Activated CD8-positive, alpha-beta memory T cell treated with anti-CD3 and anti-CD28 coated beads, Interleukin-2, amount 10 ng/mL, durations not matched to agents 7 days and 5 days (primary cell): ENCODE data around the gene LRRC74A. TPM values are rescaled to one million over a fixed set of nuclear protein-coding genes. Genes with fewer than 3 reads are reported as not detected.

Experiments
- ATAC-seq: fragments of 150-1000 bp; cut with Tn5 transposase; one replicate; pipeline ENCODE4 v1.10.0; 2021; ENCODE audit warnings: moderate library complexity
- CTCF ChIA-PET: fragments of 350-600 bp; sonication (Branson Sonifier 250); formaldehyde crosslinking; loops from one replicate; lab custom pipeline; 2021; ENCODE audit warnings: antibody characterized with exemption; lab: Charles Lee
- DNase-seq: peaks from one replicate; pipeline ENCODE4 v3.0.0-alpha.2; 2020
- H3K27ac Mint-ChIP-seq: one replicate; pipeline ENCODE4 v1.8.0; 2021; ENCODE audit warnings: mild to moderate bottlenecking, mixed read lengths
- H3K27me3 Mint-ChIP-seq: one replicate; pipeline ENCODE4 v1.8.0; 2021; ENCODE audit warnings: mixed read lengths
- H3K36me3 Mint-ChIP-seq: one replicate; pipeline ENCODE4 v1.8.0; 2021; ENCODE audit warnings: mild to moderate bottlenecking, mixed read lengths
- H3K4me1 Mint-ChIP-seq: one replicate; pipeline ENCODE4 v1.8.0; 2021; ENCODE audit warnings: mixed read lengths
- H3K4me3 Mint-ChIP-seq: one replicate; pipeline ENCODE4 v1.8.0; 2021; ENCODE audit warnings: mild to moderate bottlenecking, moderate library complexity, mixed read lengths
- H3K9me3 Mint-ChIP-seq: one replicate; pipeline ENCODE4 v1.8.0; 2022; ENCODE audit warnings: low read depth, mixed read lengths
- total RNA-seq, 2 experiments: library from RNA; stranded (reverse); gene quantifications; one replicate each; pipeline ENCODE4 v1.2.3, GENCODE V29; 2021

Gene LRRC74A
- total RNA-seq, 2 experiments from 2014 or later: not detected

DNA sequence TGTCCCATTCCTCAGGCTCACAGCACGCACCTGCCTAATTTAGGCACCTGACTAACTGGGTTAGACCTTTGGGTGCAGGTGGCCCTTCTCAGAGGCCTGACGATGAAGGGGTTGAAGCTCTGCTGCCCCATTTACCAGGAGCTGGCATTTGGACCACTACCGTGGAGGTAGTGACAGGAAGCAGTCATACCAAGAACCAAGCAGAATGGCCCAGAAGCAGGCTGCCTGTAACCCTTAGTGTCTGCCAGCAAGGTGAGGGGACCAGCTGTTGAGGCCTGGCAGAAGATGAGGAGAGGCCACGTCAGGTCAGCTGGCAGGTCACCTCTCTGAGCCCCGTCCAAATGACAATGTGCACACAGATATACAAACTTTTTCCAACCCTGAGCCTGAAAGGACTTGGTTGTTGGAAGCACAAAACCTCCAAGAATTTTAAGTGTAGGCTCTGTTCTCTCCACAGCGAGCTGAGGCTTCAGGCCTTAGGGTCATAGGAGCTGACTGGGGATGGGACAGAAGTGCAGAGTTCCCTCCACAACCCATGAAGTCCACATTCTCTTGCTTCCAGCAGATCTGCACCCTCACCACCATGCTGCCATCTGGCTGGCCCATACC lies 41.8 kb upstream of the LRRC74A start:
- CTCF ChIA-PET: interaction anchor here (0.5 to 5.9 kb wide), 19 partner anchors 8 to 673 kb away, joined by 3 to 83 read pairs (median 5); partner anchors contain the start of genes ANGEL1 and VASH1
- Mint-ChIP-seq H3K27me3 (no peaks in the 10 kb centered on the region), H3K4me3 (no peak overlapping the region), H3K27ac (no peak overlapping the region), H3K9me3 (no peaks in the 10 kb centered on the region), H3K4me1 (peaks cover 42% of the 10 kb centered on the region), H3K36me3 (peaks cover 2% of the 10 kb centered on the region)
- ATAC-seq (peak; percentile 11), DNase-seq (peak; percentile 39)

DNA sequence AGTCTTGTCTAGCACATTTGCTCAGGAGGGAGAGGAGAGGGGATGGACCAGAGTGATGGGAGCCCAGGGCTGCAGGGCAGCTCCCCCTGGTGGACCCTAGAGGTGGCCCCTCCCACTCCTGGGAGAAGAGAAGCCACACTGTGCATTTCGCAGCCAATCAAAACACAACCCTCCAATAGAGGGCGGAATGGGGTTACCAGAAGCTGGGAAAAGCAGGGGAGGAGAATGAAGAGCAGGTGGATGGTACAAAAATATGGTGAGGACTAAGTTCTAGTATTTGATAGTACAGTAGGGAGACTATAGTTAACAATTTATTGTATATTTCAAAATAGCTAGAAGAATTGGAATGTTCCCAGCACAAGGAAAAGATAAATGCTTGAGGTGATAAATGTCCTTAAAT lies 41.3 kb upstream of the LRRC74A start:
- Mint-ChIP-seq H3K9me3 (no peaks in the 10 kb centered on the region), H3K27ac (no peak overlapping the region), H3K27me3 (no peaks in the 10 kb centered on the region), H3K4me3 (no peak overlapping the region), H3K36me3 (peaks cover 2% of the 10 kb centered on the region), H3K4me1 (peaks cover 42% of the 10 kb centered on the region)
- DNase-seq (peak; percentile 73), ATAC-seq (peak; percentile 84)
- CTCF ChIA-PET: interaction anchor here (0.5 to 5.9 kb wide), 18 partner anchors 9 to 673 kb away, joined by 3 to 83 read pairs (median 5); partner anchors contain the start of genes ANGEL1 and VASH1

DNA sequence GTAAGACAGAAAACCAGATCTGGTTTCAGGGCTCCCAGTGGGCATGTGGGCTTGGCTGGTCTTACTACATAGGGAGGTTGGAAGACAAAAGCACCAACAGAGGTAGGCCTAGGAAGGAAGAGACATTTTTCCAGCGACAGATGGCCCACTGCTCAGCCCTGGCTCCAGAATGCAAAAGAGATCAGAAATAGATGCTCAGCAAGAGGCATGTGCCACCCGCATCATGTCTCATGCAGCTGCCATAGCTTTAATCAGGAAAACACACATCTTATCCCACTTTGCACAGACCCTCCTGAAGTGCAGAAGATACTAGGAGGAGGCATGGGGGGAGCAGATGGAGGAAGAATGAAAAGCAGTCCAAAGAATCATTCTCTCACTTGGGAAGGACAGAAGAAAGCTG lies 39.6 kb upstream of the LRRC74A start:
- DNase-seq (no peak), ATAC-seq (no peak)
- Mint-ChIP-seq H3K4me1 (peaks cover 33% of the 10 kb centered on the region), H3K36me3 (peaks cover 6% of the 10 kb centered on the region), H3K9me3 (no peaks in the 10 kb centered on the region), H3K27me3 (no peaks in the 10 kb centered on the region), H3K27ac (no peak overlapping the region), H3K4me3 (no peak overlapping the region)
- CTCF ChIA-PET: interaction anchor here (1.1 kb wide), 1 partner anchor 76 kb away, joined by 3 read pairs; no protein-coding TSS in a partner anchor

DNA sequence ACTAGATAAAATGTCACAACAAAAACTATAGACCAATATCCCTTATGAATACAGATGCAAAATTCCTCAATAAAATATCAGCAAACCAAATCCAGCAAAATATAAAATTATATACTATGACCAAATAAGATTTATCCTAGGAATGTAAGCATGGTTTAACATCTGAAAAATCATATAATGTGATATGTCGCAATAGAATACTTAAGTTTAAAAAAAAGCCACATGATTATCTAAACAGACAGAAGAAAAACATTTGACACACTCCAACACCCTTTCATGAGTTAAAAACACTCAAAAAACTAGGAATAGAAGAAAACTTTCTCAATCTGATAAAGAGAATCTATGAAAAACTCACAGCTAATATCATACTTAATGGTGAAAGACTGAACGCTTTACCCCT lies 33.8 kb upstream of the LRRC74A start:
- H3K36me3 Mint-ChIP-seq: peaks cover 4% of the 10 kb centered on the region
- H3K4me3 Mint-ChIP-seq: no peak overlapping the region
- no peak for ATAC-seq

DNA sequence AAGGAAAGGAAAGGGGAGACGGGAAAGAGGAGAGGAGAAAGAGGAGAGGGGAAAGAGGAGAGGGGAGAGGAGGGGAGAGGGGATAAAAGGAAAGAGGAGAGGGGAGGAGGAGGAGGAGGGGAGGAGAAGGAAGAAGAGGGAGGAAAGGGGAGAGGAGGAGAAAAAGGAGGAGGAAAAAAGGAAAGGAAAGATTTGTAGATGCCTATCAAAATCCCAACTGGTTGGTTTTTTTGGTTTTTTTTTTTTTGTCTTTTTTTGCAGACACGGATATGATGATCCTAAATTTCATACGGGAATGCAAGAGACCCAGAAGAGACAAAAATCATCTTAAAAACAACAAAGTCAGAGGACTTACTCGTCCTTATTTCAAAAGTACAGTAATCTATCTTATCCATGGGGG lies 32.9 kb upstream of the LRRC74A start:
- H3K9me3 Mint-ChIP-seq: no peaks in the 10 kb centered on the region
- no peak overlapping the region for H3K4me3 Mint-ChIP-seq
- DNase-seq: no peak
- H3K27ac Mint-ChIP-seq: no peak overlapping the region
- H3K4me1 Mint-ChIP-seq: no peaks in the 10 kb centered on the region
- H3K27me3 Mint-ChIP-seq: no peaks in the 10 kb centered on the region
- H3K36me3 Mint-ChIP-seq: peaks cover 4% of the 10 kb centered on the region
- CTCF ChIA-PET: interaction anchor here (1.1 kb wide), 1 partner anchor 9 kb away, joined by 4 read pairs; no protein-coding TSS in a partner anchor
- no peak for ATAC-seq

More for the DNA sequence above, 33.8 kb upstream of the LRRC74A start:
- Mint-ChIP-seq H3K27me3 (no peaks in the 10 kb centered on the region), H3K27ac (no peak overlapping the region), H3K4me1 (no peaks in the 10 kb centered on the region), H3K9me3 (no peaks in the 10 kb centered on the region)
- CTCF ChIA-PET: no interaction called here
- DNase-seq: no peak

DNA sequence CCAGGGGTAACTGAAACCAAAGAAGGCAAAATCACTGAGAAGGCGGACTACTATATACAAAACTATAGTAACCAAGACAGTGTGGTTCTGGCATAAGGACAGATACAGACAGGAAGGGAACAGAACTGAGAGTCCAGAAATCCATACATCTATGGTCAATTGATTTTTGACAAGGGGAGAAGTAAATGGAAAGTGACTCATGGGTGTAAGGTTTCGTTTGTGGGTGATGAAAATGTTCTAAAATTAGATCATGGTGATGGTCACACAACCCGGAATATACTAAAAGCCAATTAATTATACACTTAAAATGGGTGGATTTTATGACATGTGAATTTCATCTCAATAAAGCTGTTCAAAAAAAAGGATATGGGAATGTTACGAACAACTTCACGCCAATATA lies 32.3 kb upstream of the LRRC74A start:
- DNase-seq: no peak
- Mint-ChIP-seq H3K36me3 (peaks cover 5% of the 10 kb centered on the region), H3K27ac (no peak overlapping the region), H3K4me3 (no peak overlapping the region), H3K27me3 (no peaks in the 10 kb centered on the region), H3K4me1 (no peaks in the 10 kb centered on the region), H3K9me3 (no peaks in the 10 kb centered on the region)
- CTCF ChIA-PET: interaction anchor here (1.1 kb wide), 1 partner anchor 9 kb away, joined by 4 read pairs; no protein-coding TSS in a partner anchor
- ATAC-seq: no peak

DNA sequence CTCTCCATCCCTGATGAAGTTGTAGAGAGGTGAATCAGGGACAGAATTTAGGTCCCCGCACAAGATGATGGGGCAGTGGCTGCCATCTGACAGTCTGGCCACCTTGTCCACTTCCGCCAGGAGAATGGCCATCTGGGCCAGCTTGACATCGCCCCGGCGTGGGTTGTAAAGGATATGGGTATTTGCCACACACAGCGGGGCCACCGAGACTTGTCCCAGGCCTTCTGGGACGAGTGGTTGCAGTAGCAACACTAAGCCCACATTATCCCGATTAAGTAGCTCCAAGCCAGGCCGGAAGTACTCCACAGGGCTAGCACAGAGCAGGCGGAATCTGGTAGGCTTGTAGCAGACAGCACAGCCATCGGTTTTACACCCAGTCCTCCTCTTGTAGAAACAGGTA lies 19.8 kb upstream of the LRRC74A start:
- no peak for DNase-seq
- Mint-ChIP-seq H3K4me1 (peaks cover 14% of the 10 kb centered on the region), H3K4me3 (no peak overlapping the region), H3K27ac (no peak overlapping the region), H3K9me3 (no peaks in the 10 kb centered on the region), H3K27me3 (no peaks in the 10 kb centered on the region), H3K36me3 (peaks cover 19% of the 10 kb centered on the region)
- no peak for ATAC-seq
- CTCF ChIA-PET: interaction anchor here (1.6 to 2.3 kb wide), 3 partner anchors 21 to 97 kb away, joined by 5 to 8 read pairs (median 7); no protein-coding TSS in a partner anchor

DNA sequence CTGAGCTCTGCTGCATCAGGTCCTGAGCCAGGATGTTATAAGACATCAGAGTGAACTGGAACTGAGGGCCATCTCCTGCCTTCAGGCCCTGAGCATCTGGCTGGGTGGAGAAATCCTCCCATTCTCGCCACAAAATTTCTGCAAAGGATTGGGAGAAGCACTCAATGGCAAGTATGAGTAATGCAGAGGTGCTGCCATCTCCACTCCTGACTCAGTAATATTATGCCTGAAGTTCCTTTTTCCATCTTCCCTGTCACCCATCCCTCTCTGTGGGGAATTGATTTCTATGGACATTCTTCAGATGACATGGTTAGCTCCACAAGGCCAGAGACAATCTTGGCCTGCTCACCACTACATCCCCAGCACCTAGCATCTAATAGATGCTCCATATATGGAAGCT lies 18.2 kb upstream of the LRRC74A start:
- H3K4me1 Mint-ChIP-seq: peaks cover 21% of the 10 kb centered on the region
- DNase-seq (no peak), ATAC-seq (no peak)
- CTCF ChIA-PET: interaction anchor here (0.9 to 2.3 kb wide), 2 partner anchors 99 to 263 kb away, joined by 3 to 8 read pairs; no protein-coding TSS in a partner anchor
- no peaks in the 10 kb centered on the region for H3K27me3 Mint-ChIP-seq
- peaks cover 10% of the 10 kb centered on the region for H3K36me3 Mint-ChIP-seq
- no peaks in the 10 kb centered on the region for H3K9me3 Mint-ChIP-seq
- no peak overlapping the region for H3K27ac Mint-ChIP-seq
- no peak overlapping the region for H3K4me3 Mint-ChIP-seq

DNA sequence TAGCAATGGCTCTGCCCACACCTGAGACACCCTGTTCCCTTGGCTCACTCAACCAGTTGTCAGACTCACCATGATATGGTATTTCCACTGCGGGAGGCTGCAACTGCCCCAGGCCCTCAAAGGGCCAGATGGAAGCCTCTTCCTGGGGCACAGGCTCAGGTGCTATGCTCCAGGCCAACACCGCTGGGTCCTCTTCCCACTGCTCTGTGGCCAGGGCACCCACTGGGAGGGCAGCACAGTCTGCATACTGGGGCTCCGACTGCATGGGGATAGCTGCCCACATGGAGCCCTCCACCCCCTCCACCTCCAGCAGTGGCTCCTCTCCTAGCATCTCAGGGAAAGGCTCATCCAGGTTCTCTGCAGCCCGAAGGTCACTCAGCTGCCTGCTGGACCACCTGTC lies 17.2 kb upstream of the LRRC74A start:
- Mint-ChIP-seq H3K9me3 (no peaks in the 10 kb centered on the region), H3K4me3 (no peak overlapping the region), H3K4me1 (peaks cover 20% of the 10 kb centered on the region), H3K27ac (no peak overlapping the region), H3K36me3 (peaks cover 3% of the 10 kb centered on the region), H3K27me3 (no peaks in the 10 kb centered on the region)
- CTCF ChIA-PET: interaction anchor here (1.0 to 5.4 kb wide), 2 partner anchors 9 to 99 kb away, joined by 3 to 43 read pairs; no protein-coding TSS in a partner anchor
- ATAC-seq (no peak), DNase-seq (no peak)

DNA sequence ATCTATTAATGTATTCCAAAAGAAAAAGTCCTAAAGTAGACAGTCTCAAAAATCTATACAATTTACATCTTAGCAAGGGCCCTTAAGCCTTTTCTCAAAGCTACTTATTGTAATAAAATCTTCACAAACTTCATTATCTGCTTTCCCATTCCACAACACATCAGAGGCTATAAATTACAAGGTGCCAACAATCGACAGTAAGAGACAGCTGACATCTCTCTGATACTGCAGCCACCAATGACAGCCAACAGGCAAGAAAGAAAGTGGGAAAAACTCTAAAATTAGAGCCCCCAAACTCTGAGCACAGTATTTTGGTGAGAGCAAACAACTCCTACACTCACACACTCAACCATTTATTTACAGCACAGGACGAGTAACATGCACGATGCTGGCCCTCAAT lies 15.7 kb upstream of the LRRC74A start:
- Mint-ChIP-seq H3K36me3 (no peaks in the 10 kb centered on the region), H3K27me3 (no peaks in the 10 kb centered on the region), H3K9me3 (no peaks in the 10 kb centered on the region), H3K4me1 (peaks cover 20% of the 10 kb centered on the region), H3K27ac (no peak overlapping the region), H3K4me3 (peak overlapping the region; percentile 67)
- DNase-seq (no peak), ATAC-seq (no peak)
- CTCF ChIA-PET: interaction anchor here (1.0 to 5.4 kb wide), 9 partner anchors 8 to 104 kb away, joined by 3 to 43 read pairs (median 5); no protein-coding TSS in a partner anchor

DNA sequence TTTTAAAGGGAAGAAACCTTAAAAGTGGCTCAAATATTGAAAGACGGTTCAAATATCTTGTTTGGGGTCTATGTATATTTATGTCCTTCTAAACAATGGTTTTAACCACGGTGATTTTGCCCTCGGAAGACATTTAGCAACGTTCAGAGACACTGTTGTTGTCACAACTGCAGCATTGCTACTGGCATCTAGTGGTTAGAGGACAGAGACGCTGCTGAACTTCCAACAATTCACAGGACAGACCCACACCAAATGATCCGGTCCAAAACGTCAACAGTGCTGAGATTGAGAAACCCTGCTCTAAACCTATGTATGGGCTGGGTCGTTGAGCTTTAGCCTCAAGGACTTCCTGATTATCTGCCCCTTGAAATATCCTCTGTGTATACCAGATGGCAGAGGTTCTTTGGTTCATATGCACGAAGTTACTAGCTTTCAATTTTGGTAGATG lies 15.2 kb upstream of the LRRC74A start:
- ATAC-seq (no peak), DNase-seq (peak; percentile 45)
- peak overlapping the region; percentile 67 for H3K4me3 Mint-ChIP-seq
- H3K27ac Mint-ChIP-seq: peak overlapping the region; percentile 51
- H3K4me1 Mint-ChIP-seq: peaks cover 20% of the 10 kb centered on the region
- H3K36me3 Mint-ChIP-seq: no peaks in the 10 kb centered on the region
- H3K9me3 Mint-ChIP-seq: no peaks in the 10 kb centered on the region
- H3K27me3 Mint-ChIP-seq: no peaks in the 10 kb centered on the region
- CTCF ChIA-PET: interaction anchor here (0.9 to 5.4 kb wide), 10 partner anchors 10 to 105 kb away, joined by 4 to 43 read pairs (median 5); no protein-coding TSS in a partner anchor

DNA sequence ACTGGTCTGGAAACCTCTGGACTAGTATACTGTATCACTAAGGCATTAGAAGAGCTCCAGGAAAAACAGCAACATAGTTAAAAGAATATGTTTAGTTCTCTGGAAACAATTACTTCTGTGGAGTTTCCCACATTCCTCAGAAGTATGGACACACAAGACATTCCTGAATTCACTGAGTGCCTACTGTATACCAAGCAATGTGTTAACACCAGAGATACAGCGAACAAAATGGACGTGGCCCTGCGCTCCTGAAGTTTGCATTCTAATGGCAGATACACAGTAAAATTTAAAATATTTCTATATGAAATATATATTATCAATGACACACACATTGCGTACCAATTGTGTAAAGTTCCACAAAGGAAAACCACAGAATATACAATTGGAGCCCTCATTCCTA lies 14.6 kb upstream of the LRRC74A start:
- H3K4me3 Mint-ChIP-seq: peak overlapping the region; percentile 85
- H3K27ac Mint-ChIP-seq: peak overlapping the region; percentile 69
- ATAC-seq: no peak
- CTCF ChIA-PET: interaction anchor here (0.9 to 5.4 kb wide), 9 partner anchors 11 to 105 kb away, joined by 4 to 43 read pairs (median 5); no protein-coding TSS in a partner anchor
- no peaks in the 10 kb centered on the region for H3K9me3 Mint-ChIP-seq
- H3K4me1 Mint-ChIP-seq: peaks cover 20% of the 10 kb centered on the region
- no peak for DNase-seq
- H3K27me3 Mint-ChIP-seq: no peaks in the 10 kb centered on the region
- H3K36me3 Mint-ChIP-seq: no peaks in the 10 kb centered on the region

DNA sequence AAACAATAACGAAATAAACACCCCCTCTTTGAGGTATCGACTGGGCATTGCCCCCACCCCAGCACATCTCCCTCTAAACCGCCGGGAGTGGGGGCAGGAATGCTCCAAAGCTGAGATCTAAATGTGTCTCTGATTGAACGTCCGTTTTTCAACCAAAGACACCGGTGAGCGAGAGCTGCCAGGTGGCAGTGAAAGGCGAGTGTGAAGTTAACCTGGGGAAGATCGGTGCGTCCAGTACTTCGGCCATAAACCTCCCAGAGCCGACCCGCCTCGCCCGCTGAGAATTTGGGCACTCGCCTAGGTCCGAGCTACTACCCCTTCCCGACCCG lies 14.2 kb upstream of the LRRC74A start:
- no peaks in the 10 kb centered on the region for H3K9me3 Mint-ChIP-seq
- peak overlapping the region; percentile 85 for H3K4me3 Mint-ChIP-seq
- no peaks in the 10 kb centered on the region for H3K27me3 Mint-ChIP-seq
- no peak for ATAC-seq
- peak overlapping the region; percentile 69 for H3K27ac Mint-ChIP-seq
- CTCF ChIA-PET: interaction anchor here (0.9 to 5.4 kb wide), 8 partner anchors 16 to 258 kb away, joined by 4 to 43 read pairs (median 4); no protein-coding TSS in a partner anchor
- H3K36me3 Mint-ChIP-seq: no peaks in the 10 kb centered on the region
- H3K4me1 Mint-ChIP-seq: peaks cover 20% of the 10 kb centered on the region
- no peak for DNase-seq
